Stimulated activated CD8-positive, alpha-beta memory T cell treated with anti-CD3 and anti-CD28 coated beads, Interleukin-7, amount 100 ng/mL, for 4 hours (primary cell): ENCODE results near the gene SASH1.
"Not testable (repeated sequence)": the region's sequence is repeated elsewhere in the genome, so short reads cannot be mapped to it uniquely, and the experiment has no call there.

Experiments
- DNase-seq, 2 donors: peaks; one replicate each; pipeline ENCODE4 v3.0.0-alpha.2; 2020; ENCODE audit warnings: low read depth in 2 of 2

SASH1 gene

GRCh38 chr6:148365041-148365440 is 22.4 kb downstream of the SASH1 start:
- no peak for DNase-seq

- no peak for DNase-seq
Observed at GRCh38 chr6:148367411-148368024, 24.9 kb downstream of the SASH1 start.

- no peak for DNase-seq
Observed at GRCh38 chr6:148370176-148370575, 27.5 kb downstream of the SASH1 start.

- DNase-seq, result no peak
Observed at GRCh38 chr6:148374040-148374774, 31.6 kb downstream of the SASH1 start.

GRCh38 chr6:148375401-148375800 is 32.8 kb downstream of the SASH1 start:
- no peak for DNase-seq

GRCh38 chr6:148379481-148379880 is 36.8 kb downstream of the SASH1 start:
- DNase-seq, result no peak

GRCh38 chr6:148379966-148380713 is 37.5 kb downstream of the SASH1 start:
- no peak for DNase-seq

GRCh38 chr6:148382051-148382450 is 39.4 kb downstream of the SASH1 start:
- not testable (repeated sequence) for DNase-seq

- no peak for DNase-seq
Observed at GRCh38 chr6:148382861-148383260, 40.2 kb downstream of the SASH1 start.

GRCh38 chr6:148383658-148384368 is 41.2 kb downstream of the SASH1 start:
- no peak for DNase-seq

GRCh38 chr6:148385379-148385778 is 42.7 kb downstream of the SASH1 start:
- no peak for DNase-seq

GRCh38 chr6:148388521-148388920 is 45.9 kb downstream of the SASH1 start:
- DNase-seq, result no peak

- DNase-seq, result no peak
Observed at GRCh38 chr6:148389086-148389485, 46.4 kb downstream of the SASH1 start.

GRCh38 chr6:148389917-148390316 is 47.3 kb downstream of the SASH1 start:
- no peak for DNase-seq

GRCh38 chr6:148392127-148392526 is 49.5 kb downstream of the SASH1 start:
- not testable (repeated sequence) for DNase-seq

GRCh38 chr6:148392671-148393070 is 50.0 kb downstream of the SASH1 start:
- no peak for DNase-seq

- DNase-seq, result no peak
Observed at GRCh38 chr6:148395583-148396101, 53.0 kb downstream of the SASH1 start.

GRCh38 chr6:148396411-148396810 is 53.8 kb downstream of the SASH1 start:
- no peak for DNase-seq

- no peak for DNase-seq
Observed at GRCh38 chr6:148396926-148397325, 54.3 kb downstream of the SASH1 start.

GRCh38 chr6:148398244-148398643 is 55.6 kb downstream of the SASH1 start:
- no peak for DNase-seq

GRCh38 chr6:148398678-148399077 is 56.0 kb downstream of the SASH1 start:
- no peak for DNase-seq

GRCh38 chr6:148401571-148401970 is 58.9 kb downstream of the SASH1 start:
- DNase-seq, result no peak
